ENCODE results near the gene KRT4.

Gene KRT4

DNA sequence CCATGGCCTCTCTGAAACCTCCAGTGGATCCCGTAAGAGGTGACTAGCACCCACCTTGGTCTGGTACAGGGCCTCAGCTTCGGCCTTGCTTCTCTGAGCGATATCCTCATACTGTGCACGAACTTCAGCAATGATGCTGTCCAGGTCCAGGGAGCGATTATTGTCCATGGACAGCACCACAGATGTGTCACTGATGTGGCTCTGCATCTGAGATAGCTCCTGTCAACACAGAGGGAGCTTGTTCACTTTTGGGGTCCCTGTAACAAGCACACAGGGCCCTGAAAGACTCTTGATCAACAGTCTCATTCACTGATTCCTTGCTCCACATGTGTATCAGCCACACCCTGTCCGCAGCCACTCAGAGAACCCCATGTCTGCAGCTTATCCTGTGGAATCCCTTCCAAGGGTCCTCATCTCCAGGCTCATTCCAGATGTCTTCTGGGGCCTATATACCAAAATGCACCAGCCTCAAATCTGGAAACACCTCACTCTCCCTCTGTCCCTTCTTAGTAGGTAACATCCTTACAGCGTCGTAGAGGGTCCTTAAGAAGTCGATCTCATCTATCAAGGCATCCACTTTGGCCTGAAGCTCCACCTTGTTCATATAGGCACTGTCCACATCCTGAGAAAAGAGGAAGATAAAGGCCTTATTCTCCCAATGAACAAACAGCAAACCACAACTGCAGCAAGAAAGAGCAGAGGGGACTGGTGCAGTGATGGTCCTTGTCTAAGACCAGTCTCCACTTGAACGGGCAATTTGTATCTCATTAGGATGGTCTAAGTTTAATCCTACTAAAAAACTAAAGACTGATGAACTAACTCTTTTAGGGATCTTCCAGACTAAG lies 21.5 kb downstream of the KRT4 start:
- no peak for DNase-seq (ENCODE audit: low read depth, low spot score)

DNA sequence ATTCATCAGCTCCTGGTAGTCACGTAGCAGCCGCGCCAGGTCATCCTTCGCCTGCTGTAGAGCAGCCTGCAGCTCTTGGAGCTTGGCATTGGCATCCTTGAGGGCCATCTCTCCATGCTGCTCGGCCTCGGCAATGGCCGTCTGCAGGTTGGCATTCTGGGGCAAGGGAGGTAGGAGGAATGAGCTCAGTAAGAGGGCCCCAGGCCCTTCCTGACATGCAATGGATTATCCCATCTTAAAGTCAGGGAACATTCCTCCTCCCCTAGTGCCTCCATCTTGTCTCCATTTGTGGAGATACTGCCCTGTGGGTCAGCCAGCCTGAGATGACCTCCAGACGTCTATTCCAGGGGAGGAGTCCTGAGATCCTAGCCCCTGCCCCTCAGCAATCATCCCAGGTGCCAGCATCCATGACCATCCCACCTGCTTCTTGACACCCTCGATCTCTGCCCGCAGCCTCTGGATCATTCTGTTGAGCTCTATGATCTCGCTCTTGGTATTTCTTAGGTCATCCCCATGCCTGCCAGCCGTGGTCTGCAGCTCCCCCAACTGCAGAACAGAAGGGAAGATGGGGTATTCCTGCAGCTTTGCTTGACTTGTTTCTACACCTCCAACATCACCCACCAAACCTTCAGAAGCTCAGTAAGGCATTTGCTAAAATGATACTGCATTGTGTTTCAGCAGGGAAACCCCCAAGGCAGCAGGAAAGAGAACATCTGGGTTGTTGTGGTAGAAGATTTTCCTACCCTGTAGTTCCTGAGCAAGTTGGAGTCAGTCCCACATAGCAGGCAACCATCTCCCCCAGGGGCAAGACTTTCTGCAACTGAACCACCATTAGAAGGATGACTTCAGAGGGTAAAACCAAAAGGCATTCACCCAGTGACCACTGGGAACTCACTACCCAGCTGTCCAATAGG lies 22.4 kb downstream of the KRT4 start:
- no peak for DNase-seq (ENCODE audit: low read depth, low spot score)

DNA sequence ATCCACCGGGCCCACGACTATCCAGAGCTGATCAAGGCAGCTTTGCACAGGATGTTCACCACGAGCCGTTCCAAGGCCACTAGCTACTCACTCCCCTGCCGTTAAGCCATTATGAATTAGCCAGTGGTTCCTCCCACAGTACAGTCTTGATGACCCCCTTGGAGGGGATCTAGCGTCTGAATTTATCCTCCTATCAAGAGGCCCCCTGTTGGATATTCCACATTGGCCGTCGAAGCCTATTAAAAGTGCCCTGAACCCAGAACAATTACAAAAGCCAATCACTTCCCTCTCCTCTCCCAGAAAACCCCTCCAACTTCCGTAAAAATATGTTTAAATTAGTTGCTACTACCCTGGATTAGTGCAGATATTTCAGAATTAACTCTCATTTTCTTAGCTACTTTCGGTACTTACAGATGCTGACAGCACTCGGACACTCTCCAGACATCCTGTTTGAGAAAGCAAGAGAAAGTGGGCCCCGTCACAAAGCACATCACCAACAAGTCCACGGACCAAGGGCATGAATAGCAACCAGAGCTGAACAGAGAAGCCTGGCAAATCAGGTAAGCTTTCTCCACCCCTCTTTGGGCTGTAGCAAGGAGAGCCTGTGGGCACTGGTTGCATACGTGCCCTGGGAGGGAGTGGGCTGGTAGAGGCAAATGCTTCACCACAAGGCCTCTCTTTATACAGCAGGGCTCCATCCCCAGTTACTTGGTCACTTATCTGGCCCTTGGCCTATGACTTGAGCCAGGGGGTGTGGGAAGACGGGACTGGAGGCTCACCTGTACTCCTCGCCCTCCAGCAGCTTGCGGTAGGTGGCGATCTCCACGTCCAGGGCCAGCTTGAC lies 23.3 kb downstream of the KRT4 start:
- no peak for DNase-seq (ENCODE audit: low read depth, low spot score)

DNA sequence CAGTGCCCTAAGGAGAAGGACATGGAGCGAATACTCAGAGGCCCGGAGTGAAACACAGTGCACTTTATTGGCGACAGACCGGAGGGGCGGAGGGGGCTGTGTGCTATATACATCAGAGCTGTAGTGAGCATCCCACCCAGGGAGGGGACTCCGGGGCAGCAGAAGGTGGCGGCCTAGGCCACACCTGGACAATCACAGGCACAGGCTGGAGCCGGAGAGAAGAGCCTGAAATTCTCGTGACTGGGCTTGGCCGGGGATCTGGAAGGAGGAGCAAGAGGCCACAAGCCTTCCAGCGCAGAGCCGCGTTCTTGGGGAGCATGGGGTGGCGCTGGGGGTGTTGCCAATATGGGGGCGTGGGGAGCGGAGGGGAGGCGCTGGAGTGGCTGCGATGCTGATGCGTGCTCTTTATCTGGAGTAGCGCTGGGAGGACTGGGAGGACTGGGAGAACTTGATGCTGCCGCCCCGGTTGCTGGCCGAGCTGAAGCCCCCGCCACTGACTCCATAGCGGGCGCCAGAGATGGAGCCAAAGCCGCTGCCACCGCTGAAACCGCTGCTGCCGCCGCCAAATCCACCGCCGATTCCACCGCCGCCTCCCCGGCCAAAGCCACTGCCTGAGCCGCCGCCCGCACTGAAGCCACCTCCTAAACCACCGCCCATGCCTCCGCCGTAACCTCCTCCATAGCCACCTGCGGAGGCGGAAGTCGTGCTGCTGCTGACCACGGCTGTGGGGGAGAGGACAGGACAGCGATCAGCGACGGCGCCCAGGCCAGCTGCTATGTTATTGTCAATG lies 24.1 kb downstream of the KRT4 start:
- no peak for DNase-seq (ENCODE audit: low read depth, low spot score)

DNA sequence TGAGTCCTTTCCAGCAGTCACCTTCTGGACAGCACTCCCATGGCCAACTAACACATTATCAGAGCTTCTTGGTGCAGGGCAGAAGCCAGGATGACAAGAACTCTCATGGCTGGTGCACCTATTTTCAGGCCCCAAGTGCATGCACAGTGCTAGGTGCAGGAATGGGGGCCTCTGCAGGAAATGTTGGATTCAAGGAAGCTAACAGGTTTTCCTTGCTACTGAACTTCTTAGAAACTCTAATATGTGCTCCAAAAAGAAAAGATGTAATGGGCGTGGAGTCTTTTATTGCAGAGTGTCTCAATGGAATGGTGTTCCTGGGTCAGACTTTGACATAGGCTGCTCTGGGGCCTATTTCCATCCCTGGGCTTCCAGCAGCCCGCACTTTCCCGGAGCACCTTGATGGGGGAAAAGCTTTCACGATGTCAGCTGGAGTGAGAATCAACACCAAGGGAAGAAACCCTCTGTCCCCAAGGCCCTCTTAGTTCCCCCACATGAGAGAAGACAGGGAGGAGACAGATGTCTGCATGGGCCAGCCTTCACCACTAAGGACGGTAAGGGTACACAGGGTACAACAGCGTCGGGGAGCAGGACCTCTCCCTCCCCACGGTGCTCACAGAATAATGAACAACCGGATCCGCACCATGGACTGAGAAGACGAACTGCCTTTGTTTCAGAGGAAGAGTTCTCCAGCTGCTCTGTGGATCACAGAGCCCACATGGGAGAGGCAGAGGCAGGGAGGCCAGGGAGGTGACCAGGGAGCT lies 24.9 kb downstream of the KRT4 start:
- DNase-seq (ENCODE audit: low read depth, low spot score) = no peak

DNA sequence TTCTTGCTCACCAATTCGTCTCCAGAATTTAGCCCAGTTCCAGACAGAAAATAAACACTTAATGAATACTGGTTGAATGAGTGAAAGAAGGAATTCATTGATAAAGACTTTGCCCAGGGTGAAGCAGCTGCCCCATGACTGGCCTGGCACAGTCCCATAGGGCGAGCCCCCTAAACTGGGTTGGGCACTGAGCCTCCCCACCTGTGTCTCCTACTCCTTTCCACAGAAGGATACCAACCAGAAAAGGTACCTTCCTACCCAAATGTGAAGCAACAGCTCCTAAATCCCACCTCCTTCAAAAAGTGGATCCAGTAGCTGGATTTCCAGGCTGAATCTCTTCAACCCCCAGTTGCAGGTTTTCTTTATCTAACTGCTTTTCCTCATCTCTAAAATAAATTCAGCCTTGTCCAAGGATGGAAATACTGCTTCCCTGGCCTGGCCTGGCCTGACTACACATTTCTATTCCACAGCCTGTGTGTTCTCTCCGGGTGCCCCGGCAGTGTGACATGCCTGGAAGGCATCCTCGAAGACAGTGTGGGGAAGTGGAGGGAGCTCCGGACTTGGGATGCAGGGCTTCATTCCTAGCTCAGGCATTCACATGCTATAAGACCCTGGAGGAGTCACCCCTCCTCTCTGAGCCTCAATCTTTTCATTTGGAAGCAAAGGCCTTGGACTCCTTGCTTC lies 25.6 kb downstream of the KRT4 start:
- DNase-seq (ENCODE audit: low read depth, low spot score) = no peak

DNA sequence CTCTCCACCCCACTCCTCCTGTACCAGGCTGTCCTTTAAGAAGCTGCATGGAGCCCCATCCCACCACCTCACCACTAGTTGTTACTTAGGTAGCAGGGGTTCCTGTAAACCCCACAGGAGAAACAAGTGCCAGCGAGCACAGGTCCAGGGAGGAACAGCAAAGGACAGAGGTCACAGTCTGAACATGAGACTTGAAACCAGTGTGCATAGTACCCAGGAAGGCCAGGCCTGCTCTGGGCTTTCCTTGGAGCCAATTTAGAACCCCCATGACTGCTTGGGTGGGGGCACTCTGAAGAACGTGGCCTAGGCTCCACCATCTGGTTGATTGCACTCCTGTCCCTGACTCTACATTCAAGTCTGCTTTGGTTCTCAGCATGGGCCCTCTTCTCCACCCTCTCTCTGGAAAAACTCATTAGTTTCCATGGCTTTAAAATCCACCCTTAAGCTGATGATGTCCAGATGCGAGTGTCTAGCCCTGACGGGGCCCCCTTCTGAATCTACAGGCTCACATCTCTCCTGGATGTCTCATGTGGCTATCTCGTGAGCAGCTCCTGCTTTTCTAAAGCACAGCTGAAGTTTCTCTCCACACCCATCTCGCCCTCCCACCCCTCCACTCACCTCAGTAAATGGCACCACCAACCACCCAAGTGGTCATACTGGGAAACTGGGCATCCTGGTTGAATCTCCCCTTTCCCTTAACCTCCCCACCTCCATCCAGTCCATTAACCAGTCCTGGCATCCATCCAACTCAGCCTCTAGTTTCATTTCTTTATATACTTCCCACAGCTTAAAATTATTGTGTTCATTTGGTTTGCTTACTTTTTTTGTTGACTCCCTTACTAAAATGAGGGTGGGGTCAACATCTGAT lies 26.4 kb downstream of the KRT4 start:
- DNase-seq (ENCODE audit: low read depth, low spot score) = no peak

DNA sequence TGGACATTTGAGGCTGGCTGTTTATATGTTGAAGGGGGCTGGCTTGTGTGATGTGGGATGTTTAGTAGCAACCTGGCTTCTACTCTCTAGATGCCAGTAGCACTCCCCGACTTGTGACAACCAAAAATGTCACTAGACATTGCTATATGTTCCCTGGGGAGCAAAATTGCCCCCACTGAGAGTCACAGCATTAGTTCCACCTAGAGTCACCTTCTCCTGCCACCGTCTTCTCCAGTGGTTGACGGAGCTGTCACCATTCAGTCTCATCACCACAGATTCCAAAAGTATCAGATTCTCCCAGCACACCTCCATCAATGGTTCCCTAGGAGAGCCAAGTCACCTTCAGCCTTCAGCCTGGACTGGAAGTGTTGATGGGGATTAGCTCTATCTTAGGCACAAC lies 29.0 kb downstream of the KRT4 start:
- no peak for DNase-seq (ENCODE audit: low read depth, low spot score)

DNA sequence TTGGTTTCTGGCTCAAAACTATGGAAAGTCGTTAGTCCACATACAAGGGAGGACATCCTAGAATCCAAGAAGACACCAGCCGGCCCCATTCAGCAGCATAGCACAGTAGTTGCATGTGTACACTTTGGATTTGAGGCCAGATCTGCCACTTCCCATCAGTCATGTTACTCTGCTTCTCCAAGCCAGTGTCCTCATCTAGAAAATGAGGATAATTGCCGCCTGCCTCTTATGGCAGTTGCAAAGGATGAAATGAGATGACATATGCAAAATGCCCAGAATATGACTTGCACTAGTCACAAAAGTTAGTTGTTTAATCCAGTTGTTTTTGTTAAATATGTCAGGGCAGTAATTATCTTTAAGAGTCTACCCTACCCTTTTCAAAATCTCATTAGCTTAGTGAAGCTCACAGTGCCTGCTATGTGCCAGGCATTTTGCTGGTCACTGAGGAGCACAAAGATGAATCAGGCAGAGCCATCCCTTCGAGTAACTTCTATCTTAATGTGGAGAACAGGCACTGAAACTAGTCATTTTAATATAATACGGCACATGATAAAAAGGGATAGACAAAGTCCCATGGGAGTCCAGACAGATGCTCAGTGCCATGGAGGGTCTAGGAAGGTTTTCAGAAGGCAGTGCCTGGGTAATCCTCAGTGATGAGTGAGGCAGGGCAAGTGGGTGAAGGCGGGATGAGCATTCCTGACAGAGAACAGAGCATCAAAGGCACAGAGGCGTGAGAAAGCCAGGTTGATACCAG lies 30.2 kb downstream of the KRT4 start:
- DNase-seq (ENCODE audit: low read depth, low spot score) = no peak

DNA sequence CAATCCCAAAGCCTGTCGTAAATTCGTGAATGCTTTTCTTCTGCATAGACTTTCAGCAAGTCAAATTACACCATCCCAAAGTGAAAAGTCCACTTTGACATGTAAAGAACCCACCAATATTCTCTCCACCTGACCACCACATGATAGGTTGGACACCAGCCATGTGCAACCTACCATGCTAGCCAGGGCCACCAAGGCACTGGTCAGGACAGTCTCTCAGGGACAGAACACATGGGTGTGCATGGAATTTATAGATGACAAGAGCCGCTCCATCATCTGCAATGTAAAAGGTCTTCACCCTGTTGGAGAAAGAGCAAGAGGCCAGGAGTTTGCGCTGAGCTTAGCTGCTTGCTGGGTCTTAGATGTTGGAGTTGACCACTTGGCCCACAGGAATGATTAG lies 31.4 kb downstream of the KRT4 start:
- DNase-seq (ENCODE audit: low read depth, low spot score) = no peak

DNA sequence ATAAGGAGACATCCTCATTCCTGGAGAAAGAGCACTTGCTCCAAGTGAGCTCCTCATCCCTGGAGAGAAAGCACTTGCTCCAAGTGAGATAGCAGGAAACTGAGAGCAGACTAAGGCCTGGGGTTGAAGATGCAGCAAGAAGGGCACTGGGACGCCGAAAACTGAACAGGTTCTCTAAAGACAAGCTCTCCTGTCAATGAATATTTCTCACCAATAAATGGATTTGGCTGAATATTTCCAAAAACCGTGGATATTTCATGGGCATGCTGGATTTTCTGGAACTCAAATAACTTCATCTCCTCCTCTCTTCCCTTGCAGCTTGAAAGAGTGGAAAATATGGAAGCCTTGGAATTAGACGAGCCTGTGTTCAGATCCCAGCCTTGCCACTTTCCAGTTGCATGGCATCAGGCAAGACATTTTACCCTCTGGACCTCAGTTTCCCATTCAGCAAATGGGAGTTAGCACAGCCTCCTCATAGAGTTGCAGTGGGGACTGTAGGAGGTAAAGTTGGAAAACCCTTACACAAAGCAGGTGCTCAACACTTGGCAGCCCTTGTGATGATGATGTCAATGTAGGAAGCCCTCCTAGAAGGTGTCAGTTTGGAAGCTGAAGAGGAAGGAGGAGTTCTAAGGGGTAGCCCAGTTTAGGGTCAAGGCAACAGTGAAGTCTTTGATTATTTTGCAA lies 32.4 kb downstream of the KRT4 start:
- DNase-seq (ENCODE audit: low read depth, low spot score) = no peak

DNA sequence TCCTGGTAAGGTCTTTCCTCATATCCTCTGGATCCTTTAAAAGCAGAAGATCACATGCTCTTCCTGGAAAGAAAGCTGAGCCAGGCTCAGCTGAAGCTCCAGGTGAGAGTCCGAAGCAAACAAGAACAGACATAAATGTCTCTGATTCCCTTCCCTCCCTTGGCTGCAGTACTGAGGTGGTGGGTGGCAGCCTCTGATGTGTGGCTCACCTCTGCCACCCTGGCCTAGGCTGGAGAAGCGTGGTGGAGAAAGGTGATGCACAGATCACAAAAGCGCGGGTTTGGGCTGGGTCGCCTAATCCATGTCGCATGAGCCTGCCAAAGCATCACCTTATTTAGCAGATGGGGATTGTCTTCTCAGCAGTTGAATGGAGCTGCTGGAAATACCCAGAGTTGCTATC lies 34.0 kb downstream of the KRT4 start:
- DNase-seq (ENCODE audit: low read depth, low spot score) = no peak

DNA sequence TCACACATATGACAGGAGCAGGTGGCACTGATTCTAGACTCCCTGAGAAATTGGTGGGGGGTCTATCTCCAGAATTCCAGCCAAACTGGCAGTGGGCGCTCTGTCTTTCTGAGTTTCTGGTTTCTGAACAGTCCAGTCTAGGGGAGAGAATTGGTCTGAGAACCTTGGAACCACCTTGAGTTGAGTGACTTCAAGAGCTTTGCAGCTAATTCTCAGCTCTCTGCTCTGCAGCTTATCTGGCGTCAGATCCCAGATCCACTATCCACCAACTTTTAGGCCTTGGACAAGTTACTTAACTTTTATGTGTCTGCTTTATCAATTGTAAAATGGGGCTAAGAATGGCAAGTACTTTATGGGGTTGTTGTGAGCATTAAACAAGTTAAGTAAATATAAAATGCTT lies 35.1 kb downstream of the KRT4 start:
- no peak for DNase-seq (ENCODE audit: low read depth, low spot score)

DNA sequence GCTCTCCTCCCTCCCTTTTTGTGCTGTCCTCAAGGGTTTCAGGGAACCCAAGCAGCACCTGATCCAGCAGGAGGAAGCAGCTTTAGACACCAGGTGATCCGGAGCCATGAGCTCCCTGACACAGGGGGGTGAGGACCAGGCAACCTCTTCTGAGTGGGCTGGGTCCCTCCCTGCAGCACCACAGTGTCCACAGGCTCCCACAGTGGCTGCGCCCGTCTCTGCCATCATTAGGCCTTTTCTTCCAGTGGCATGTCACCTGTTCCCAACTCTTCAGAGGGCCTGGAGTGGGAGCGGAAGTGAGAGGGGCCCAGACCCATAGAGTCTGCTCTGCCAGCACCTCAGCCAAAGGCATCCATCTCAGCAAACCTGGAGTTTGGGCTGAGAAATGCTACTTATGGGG lies 36.4 kb downstream of the KRT4 start:
- no peak for DNase-seq (ENCODE audit: low read depth, low spot score)

DNA sequence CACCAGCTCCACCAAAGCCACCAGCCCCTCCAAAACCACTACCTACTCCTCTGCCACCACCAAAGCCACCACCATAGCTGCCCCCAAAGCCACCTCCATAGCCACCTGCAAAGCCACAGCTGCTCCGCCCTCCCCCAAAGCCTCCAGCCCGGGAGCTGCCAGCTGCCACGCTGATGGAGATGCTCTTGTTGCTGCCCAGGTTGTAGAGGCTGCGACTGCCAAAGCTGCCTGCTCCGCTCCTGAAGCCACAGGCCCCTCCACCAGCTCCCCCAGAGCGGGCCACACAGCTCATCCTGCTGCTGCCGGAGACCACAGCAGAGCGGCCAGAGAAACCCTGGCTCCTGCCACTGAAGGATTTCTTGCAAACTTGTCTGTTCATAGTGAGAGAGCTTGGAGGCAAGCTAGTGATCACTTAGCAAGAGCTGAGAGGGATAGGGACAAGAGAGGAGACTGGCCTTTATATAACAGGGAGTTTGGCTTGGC lies 37.0 kb downstream of the KRT4 start, which contains the start of gene KRT76:
Gene KRT76 (minus strand): TSS at position 433 of the 483 bp plus-strand sequence. CDS start 54 bp downstream, at position 379.
- DNase-seq (ENCODE audit: low read depth, low spot score) = no peak

DNA sequence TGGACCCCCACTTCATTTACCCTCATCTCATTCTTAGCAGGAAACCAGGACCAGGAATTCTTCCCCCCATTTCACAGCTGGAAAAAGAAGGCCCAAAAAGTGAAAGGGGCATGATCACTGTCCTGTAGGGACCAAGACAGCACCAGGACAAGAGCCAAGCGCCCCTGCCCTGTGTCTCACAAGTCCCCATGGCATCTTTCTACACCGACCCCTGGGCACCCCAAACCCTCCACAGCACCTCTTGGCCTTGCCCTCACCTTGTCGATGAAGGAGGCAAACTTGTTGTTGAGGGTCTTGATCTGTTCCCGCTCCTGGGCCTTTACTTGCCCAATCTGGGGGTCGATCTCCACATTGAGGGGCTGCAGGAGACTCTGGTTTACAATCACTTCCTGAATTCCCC lies 37.5 kb downstream of the KRT4 start:
- DNase-seq (ENCODE audit: low read depth, low spot score) = no peak

DNA sequence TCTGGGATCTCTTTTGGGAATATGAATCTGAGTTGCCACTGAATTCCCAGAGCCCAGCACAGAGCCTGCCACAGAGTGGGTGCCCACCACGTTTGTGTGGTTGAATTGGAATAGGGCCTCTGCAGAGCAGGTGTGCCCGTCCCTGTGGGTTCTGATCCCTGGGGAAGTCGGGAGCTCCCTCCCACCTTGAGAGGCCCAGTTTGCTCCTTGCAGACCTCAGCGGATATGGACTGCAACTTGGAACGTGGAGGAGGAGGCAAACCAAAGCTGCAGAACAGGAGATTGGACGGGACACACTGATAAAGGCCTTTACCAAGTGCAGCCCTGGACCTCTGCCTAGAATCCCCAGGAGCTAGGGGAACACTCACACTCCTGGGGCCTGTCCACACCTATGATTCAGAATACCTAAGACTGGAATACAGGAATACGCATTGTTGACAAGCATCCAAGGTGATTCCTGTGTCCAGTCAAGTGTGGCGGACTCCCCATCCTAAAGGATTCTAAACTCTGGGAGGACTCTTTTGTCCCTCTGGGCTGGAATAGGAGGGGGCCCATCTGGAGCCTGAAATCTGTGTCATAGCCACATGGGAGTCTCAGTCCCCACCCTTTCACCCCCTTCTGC lies 39.2 kb downstream of the KRT4 start:
- no peak for DNase-seq (ENCODE audit: low read depth, low spot score)

Measured in activated CD4-positive, CD25-positive, alpha-beta regulatory T cell treated with anti-CD3 and anti-CD28 coated beads, Interleukin-2, amount 50 U/mL, for 16 hours (primary cell).